Endothelial cell of umbilical vein (primary cell): ENCODE measurements around the gene PEX5L.

Experiments used
- EZH2 ChIP-seq: IDR thresholded peaks from 2 replicates; pipeline ENCODE4 v1.6.1; 2012; ENCODE audit warnings: borderline replicate concordance, low read depth, mild to moderate bottlenecking, moderate library complexity, low read length, inconsistent platforms; ENCODE audit not compliant: severe bottlenecking
- JUN ChIP-seq: IDR thresholded peaks from 2 replicates; pipeline ENCODE4 v1.6.1; 2011; ENCODE audit warnings: borderline replicate concordance, low read depth; ENCODE audit not compliant: insufficient read length, insufficient read depth
- MAX ChIP-seq: IDR thresholded peaks from 2 replicates; pipeline ENCODE4 v1.6.1; 2011; ENCODE audit not compliant: insufficient read depth, insufficient read length
- MYC ChIP-seq: IDR thresholded peaks from one replicate; pipeline ENCODE4 v1.6.1; 2011; ENCODE audit warnings: mild to moderate bottlenecking, low read depth, low read length
- POLR2A ChIP-seq: IDR thresholded peaks from 2 replicates; pipeline ENCODE4 v1.6.1; 2012; ENCODE audit warnings: low read depth, mild to moderate bottlenecking, control low read depth, low read length
- POLR2AphosphoS5 ChIP-seq: IDR thresholded peaks from 2 replicates; pipeline ENCODE4 v1.6.1; 2012; ENCODE audit warnings: low read depth, mild to moderate bottlenecking, control low read depth, low read length, moderate library complexity; ENCODE audit not compliant: insufficient read depth
- TF ChIP-seq, protein P1 (sequence below), 2 donors: IDR thresholded peaks; 1 replicate in 1 of 2; 2 replicates in 1 of 2; pipeline ENCODE4 v1.5.1; 2011; ENCODE audit warnings: low read length in 2 of 2, mild to moderate bottlenecking in 2 of 2, moderate library complexity in 2 of 2, control low read depth in 1 of 2, inconsistent platforms in 1 of 2, low read depth in 1 of 2; ENCODE audit not compliant: insufficient read depth in 1 of 2; ENCODE audit errors: extremely low read depth in 1 of 2

DNA sequence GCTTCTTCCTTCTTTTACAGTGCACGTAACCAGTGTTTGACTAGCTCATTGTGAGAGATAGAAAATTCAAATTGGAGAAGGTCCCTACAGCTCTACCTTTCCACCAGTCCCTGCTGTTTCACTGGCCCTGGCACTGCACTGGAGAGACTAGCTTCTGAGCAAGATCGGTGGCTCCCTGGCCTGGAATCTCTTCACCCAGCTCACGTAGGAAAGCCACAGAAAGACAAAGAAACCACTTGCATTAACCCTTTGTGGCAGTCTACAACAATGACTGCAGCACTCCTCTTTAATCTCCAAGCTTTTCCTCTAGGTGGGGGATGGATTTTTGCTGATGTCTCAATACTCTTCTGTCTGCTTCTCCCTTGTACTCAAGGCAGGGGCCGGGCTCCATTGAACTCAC, 155.9 kb downstream of the PEX5L start:
- TF ChIP-seq POLR2AphosphoS5 (no peak), POLR2A (no peak), MYC (no peak), EZH2 (no peak), JUN (no peak), MAX (no peak)
- TF ChIP-seq, protein P1, sequence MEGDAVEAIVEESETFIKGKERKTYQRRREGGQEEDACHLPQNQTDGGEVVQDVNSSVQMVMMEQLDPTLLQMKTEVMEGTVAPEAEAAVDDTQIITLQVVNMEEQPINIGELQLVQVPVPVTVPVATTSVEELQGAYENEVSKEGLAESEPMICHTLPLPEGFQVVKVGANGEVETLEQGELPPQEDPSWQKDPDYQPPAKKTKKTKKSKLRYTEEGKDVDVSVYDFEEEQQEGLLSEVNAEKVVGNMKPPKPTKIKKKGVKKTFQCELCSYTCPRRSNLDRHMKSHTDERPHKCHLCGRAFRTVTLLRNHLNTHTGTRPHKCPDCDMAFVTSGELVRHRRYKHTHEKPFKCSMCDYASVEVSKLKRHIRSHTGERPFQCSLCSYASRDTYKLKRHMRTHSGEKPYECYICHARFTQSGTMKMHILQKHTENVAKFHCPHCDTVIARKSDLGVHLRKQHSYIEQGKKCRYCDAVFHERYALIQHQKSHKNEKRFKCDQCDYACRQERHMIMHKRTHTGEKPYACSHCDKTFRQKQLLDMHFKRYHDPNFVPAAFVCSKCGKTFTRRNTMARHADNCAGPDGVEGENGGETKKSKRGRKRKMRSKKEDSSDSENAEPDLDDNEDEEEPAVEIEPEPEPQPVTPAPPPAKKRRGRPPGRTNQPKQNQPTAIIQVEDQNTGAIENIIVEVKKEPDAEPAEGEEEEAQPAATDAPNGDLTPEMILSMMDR (IDR thresholded peaks at IDR 0.05; ENCODE audit: extremely low read depth in 1 of 2, insufficient read depth in 1 of 2, low read depth in 1 of 2, low read length in 2 of 2) = no peak
